GM12878 (cell line): ENCODE data around the gene ADAMTS4. TPM values are rescaled to one million over a fixed set of nuclear protein-coding genes. Genes with fewer than 3 reads are reported as not detected.

ENCODE experiments used
- ATAC-seq: fragments of 200-7000 bp; cut with Tn5 transposase; 3 replicates; pipeline ENCODE4 v1.9.1; 2020; ENCODE audit warnings: mild to moderate bottlenecking, moderate library complexity
- BruUV-seq: library from RNA; stranded (reverse); fragments of 400-500 nt; replicated peaks from 2 replicates; lab custom pipeline; 2021; lab: Mats Ljungman, UMichigan
- CTCF ChIA-PET: fragments of 300-600 bp; sonication (Branson Sonifier 250); formaldehyde crosslinking; extraction: SDS; loops from one replicate; lab custom pipeline; 2021; ENCODE audit warnings: inconsistent platforms; lab: Yijun Ruan, JAX
- POLR2A ChIA-PET: fragments of 350-600 bp; formaldehyde crosslinking; extraction: SDS; loops from one replicate; lab custom pipeline; 2021; ENCODE audit warnings: inconsistent platforms; lab: Charles Lee
- RAD21 ChIA-PET: fragments of 300-600 bp; sonication (Branson Sonifier 250); formaldehyde crosslinking; loops from one replicate; lab custom pipeline; 2023; ENCODE audit warnings: antibody characterized with exemption; ENCODE audit not compliant: unreplicated experiment; lab: Charles Lee
- SMC1A ChIA-PET: fragments of 300-600 bp; sonication (Branson Sonifier 250); formaldehyde crosslinking; loops from one replicate; lab custom pipeline; 2023; ENCODE audit not compliant: unreplicated experiment, uncharacterized antibody; lab: Charles Lee
- DNase-seq: peaks from one replicate; pipeline ENCODE4 v3.0.0-alpha.2; 2011; ENCODE audit warnings: low read depth, low spot score
- FAIRE-seq: peaks from 3 replicates; lab custom pipeline; 2011; peaks lifted over from hg19 to GRCh38; lab: Jason Lieb, UNC
- H2AFZ ChIP-seq: 2 replicates; pipeline ENCODE4 v1.6.0; 2011; ENCODE audit warnings: low read depth, low read length, control low read depth; ENCODE audit not compliant: control insufficient read depth
- H3K27ac ChIP-seq: 2 replicates; pipeline ENCODE4 v1.5.1; 2011; ENCODE audit warnings: control low read depth; ENCODE audit not compliant: control insufficient read depth, insufficient read depth
- H3K27me3 ChIP-seq, 2 experiments: replicated peaks in 1 of 2; 2 replicates each; pipeline versions ENCODE4 v1.6.0 to v1.6.1; 2011; ENCODE audit warnings: low read length in 1 of 2; ENCODE audit not compliant: control insufficient read depth in 2 of 2, insufficient read depth in 2 of 2
- H3K36me3 ChIP-seq, 2 experiments: 2 replicates each; pipeline ENCODE4 v1.5.1; 2011; ENCODE audit warnings: low read length in 1 of 2; ENCODE audit not compliant: control insufficient read depth in 2 of 2, insufficient read depth in 2 of 2
- H3K4me1 ChIP-seq: 2 replicates; pipeline ENCODE4 v1.6.1; 2011; ENCODE audit warnings: mild to moderate bottlenecking, low read length, moderate library complexity, mixed read lengths; ENCODE audit not compliant: control insufficient read depth, insufficient read depth
- H3K4me2 ChIP-seq: 2 replicates; pipeline ENCODE4 v1.6.0; 2011; ENCODE audit warnings: control low read depth; ENCODE audit not compliant: control insufficient read depth, insufficient read depth
- H3K4me3 ChIP-seq: fragments of 200-600 bp; sonication (generic); 2 replicates; pipeline ENCODE4 v1.5.1; 2016
- H3K79me2 ChIP-seq: 2 replicates; pipeline ENCODE4 v1.6.0; 2011; ENCODE audit warnings: low read length; ENCODE audit not compliant: control insufficient read depth, insufficient read depth
- H3K9ac ChIP-seq: 2 replicates; pipeline ENCODE4 v1.8.0; 2011; ENCODE audit warnings: low read length, control low read depth, mixed read lengths; ENCODE audit not compliant: control insufficient read depth, insufficient read depth
- H3K9me3 ChIP-seq: replicated peaks from 3 replicates; pipeline ENCODE4 v1.5.1; 2011; ENCODE audit warnings: mild to moderate bottlenecking, low read length; ENCODE audit not compliant: control insufficient read depth, insufficient read depth
- H4K20me1 ChIP-seq: 2 replicates; pipeline ENCODE4 v1.6.0; 2011; ENCODE audit not compliant: control insufficient read depth, insufficient read depth
- CEBPB ChIP-seq, 2 experiments: fragments of 150-350 bp in 1 of 2; IDR thresholded peaks; 2 replicates each; pipeline ENCODE4 v1.6.1; 2012 to 2014; ENCODE audit warnings: low read depth in 2 of 2, low read length in 2 of 2, borderline replicate concordance in 1 of 2, inconsistent platforms in 1 of 2
- CREB1 ChIP-seq: IDR thresholded peaks from 2 replicates; pipeline ENCODE4 v1.6.1; 2012; ENCODE audit warnings: low read depth, mild to moderate bottlenecking, inconsistent platforms
- CREM ChIP-seq: IDR thresholded peaks from 2 replicates; pipeline ENCODE4 v1.6.1; 2014; ENCODE audit warnings: antibody characterized with exemption, low read depth
- EZH2 ChIP-seq: IDR thresholded peaks from 2 replicates; pipeline ENCODE4 v1.6.1; 2012; ENCODE audit warnings: low read depth, mild to moderate bottlenecking, control low read depth, inconsistent platforms, low read length, borderline replicate concordance; ENCODE audit not compliant: control insufficient read depth
- MYC ChIP-seq: IDR thresholded peaks from 2 replicates; pipeline ENCODE4 v1.6.1; 2011; ENCODE audit warnings: mild to moderate bottlenecking, low read length, moderate library complexity, inconsistent platforms; ENCODE audit not compliant: insufficient read depth, insufficient replicate concordance, insufficient read length, severe bottlenecking
- SIX5 ChIP-seq: IDR thresholded peaks from 2 replicates; pipeline ENCODE4 v1.6.1; 2011; ENCODE audit warnings: mild to moderate bottlenecking, low read depth, low read length, moderate library complexity; ENCODE audit not compliant: severe bottlenecking
- TBL1XR1 ChIP-seq: IDR thresholded peaks from 2 replicates; pipeline ENCODE4 v1.6.1; 2012; ENCODE audit warnings: low read depth, low read length, improper control_type of control experiment
- WGBS: methylation state at CpG from one replicate; pipeline ENCODE4 v1.1.6; 2016; ENCODE audit warnings: low lambda C conversion rate; ENCODE audit not compliant: insufficient replicate concordance, insufficient coverage; ENCODE audit errors: missing lambda C conversion rate; 5-methylcytosine and 5-hydroxymethylcytosine counted together
- in situ Hi-C: fragments of 300-500 bp; cut with MboI; formaldehyde crosslinking; loops from 9 replicates; pipeline ENCODE4 v1.14.3; 2018; ENCODE audit warnings: mixed read lengths
- intact Hi-C: fragments of 100-400 bp; cut with micrococcal nuclease; formaldehyde crosslinking; loops from one replicate; pipeline ENCODE4 v1.14.2; 2022; ENCODE audit not compliant: unreplicated experiment
- polyA plus RNA-seq, 11 experiments: library from polyadenylated mRNA; depleted of rRNA in 4 of 11; unstranded in 6 of 11; stranded (reverse) in 5 of 11; fragments of >200 nt; fragmentation: Nextera tagmentation in 4 of 11; fragmentation: Illumina TruSeq in 1 of 11; extraction: Ambion mirVana in 4 of 11; extraction: Trizol in 1 of 11; gene quantifications; 1 replicate in 1 of 11; 2 replicates in 10 of 11; pipeline versions ENCODE4 v1.2.1 to v1.2.3, GENCODE V29; 2011 to 2016; ENCODE audit warnings: inconsistent platforms in 2 of 11, missing spikeins in 2 of 11, low read depth in 1 of 11
- total RNA-seq, 4 experiments: library from RNA; depleted of rRNA in 3 of 4; stranded (reverse); fragments of >200 nt in 3 of 4; fragmentation: Illumina TruSeq in 1 of 4; extraction: Trizol in 1 of 4; gene quantifications; 2 replicates each; pipeline versions ENCODE4 v1.2.1 to v1.2.3, GENCODE V29; 2013 to 2021
- TF ChIP-seq, protein P1 (sequence below): fragments of 150-350 bp; IDR thresholded peaks from 2 replicates; pipeline ENCODE4 v1.6.1; 2016; ENCODE audit warnings: low read depth, low read length

The ADAMTS4 gene
- total and polyA plus RNA-seq, 10 of the 15 experiments (the other 5 are each of a cell fraction or from before 2014, with no cell fraction given), result 0.01 to 0.13 (median 0.05) TPM; not detected in 2

DNA sequence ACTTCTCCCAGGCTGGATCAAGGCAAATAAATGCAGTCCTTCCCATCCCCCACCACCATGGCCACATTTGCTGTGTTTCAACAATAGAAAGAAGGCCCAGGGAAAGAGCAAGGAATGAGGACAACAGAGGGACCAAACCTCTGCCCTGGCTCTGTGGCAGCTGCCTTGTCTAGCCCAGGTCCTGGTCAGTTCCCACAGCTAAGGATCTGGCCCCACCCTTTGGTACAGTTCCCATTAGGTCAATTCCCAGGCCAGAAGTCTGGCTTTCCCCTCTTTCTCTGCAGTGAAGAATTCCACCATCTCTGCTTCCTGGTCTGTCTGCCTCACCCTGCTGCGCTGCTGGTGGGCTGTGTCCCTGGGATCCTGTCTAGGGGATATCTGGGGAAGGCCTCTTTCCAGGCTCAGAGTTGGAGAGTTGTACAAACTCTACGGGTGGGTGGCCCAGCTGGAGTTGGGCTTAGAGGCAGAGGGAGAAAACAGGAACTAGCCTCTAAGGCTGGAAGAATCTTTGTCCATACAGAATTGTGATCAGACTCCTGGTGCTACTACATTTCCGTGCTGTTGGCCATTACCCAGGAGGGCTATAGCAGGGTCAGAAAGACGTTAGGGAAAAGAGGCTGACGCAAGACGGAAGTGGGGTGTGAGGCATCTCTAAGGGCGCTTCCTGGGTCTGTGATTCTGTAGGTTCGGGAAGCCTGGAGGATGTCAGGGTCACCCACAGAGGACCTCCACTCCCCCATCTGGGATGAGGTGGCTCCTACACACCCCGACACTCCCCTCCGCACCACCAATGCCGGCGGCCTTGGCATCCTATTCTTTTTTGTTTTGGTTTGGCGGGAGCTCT is 2.4 kb upstream of the ADAMTS4 start:
- BruUV-seq, result TSS peak; percentile 99
- in situ Hi-C loops, result no loop called here
- ATAC-seq (no peak), DNase-seq (no peak), FAIRE-seq (no peak)
- CTCF ChIA-PET, result interaction anchor here (0.9 to 13.6 kb wide), 15 partner anchors 9 to 188 kb away, joined by 3 to 385 read pairs (median 12); partner anchors contain the start of genes APOA2, FCER1G, PPOX and TOMM40L
- POLR2A ChIA-PET, result interaction anchor here (0.5 to 3.0 kb wide), 12 partner anchors 10 to 191 kb away, joined by 3 to 24 read pairs (median 6); partner anchors contain the start of genes B4GALT3, CFAP126, FCER1G and PPOX
- Histone ChIP-seq H3K9ac (peak overlapping the region; percentile 94; the same call in 1 of the 2 replicates), H3K27ac (peak overlapping the region; percentile 86), H3K27me3 (no peaks in the 10 kb centered on the region), H3K4me1 (peaks cover 21% of the 10 kb centered on the region), H4K20me1 (no peaks in the 10 kb centered on the region), H3K79me2 (peaks cover 20% of the 10 kb centered on the region), H3K4me2 (peak overlapping the region; percentile 95), H3K36me3 (peaks cover 0 to 1% of the 10 kb centered on the region in 2 experiments; a peak in 1 of 4 replicates), H3K9me3 (no peaks in the 10 kb centered on the region), H2AFZ (peak overlapping the region; percentile 40), H3K4me3 (peak overlapping the region; percentile 64)
- RAD21 ChIA-PET, result interaction anchor here (1.0 to 6.6 kb wide), 9 partner anchors 10 to 182 kb away, joined by 3 to 72 read pairs (median 8); partner anchors contain the start of genes CFAP126, PPOX and TOMM40L
- SMC1A ChIA-PET, result interaction anchor here (0.6 to 8.1 kb wide), 15 partner anchors 8 to 181 kb away, joined by 3 to 66 read pairs (median 6); partner anchors contain the start of genes CFAP126, PPOX, SDHC and TOMM40L
- intact Hi-C loops, result no loop called here
- no peak for TF ChIP-seq TBL1XR1
- no peak for TF ChIP-seq CREM
- no peak for TF ChIP-seq MYC
- no peak for TF ChIP-seq CEBPB (IDR thresholded peaks at IDR 0.05; ENCODE audit: borderline replicate concordance in 1 of 2, low read depth in 2 of 2, low read length in 2 of 2)
- TF ChIP-seq, protein P1, sequence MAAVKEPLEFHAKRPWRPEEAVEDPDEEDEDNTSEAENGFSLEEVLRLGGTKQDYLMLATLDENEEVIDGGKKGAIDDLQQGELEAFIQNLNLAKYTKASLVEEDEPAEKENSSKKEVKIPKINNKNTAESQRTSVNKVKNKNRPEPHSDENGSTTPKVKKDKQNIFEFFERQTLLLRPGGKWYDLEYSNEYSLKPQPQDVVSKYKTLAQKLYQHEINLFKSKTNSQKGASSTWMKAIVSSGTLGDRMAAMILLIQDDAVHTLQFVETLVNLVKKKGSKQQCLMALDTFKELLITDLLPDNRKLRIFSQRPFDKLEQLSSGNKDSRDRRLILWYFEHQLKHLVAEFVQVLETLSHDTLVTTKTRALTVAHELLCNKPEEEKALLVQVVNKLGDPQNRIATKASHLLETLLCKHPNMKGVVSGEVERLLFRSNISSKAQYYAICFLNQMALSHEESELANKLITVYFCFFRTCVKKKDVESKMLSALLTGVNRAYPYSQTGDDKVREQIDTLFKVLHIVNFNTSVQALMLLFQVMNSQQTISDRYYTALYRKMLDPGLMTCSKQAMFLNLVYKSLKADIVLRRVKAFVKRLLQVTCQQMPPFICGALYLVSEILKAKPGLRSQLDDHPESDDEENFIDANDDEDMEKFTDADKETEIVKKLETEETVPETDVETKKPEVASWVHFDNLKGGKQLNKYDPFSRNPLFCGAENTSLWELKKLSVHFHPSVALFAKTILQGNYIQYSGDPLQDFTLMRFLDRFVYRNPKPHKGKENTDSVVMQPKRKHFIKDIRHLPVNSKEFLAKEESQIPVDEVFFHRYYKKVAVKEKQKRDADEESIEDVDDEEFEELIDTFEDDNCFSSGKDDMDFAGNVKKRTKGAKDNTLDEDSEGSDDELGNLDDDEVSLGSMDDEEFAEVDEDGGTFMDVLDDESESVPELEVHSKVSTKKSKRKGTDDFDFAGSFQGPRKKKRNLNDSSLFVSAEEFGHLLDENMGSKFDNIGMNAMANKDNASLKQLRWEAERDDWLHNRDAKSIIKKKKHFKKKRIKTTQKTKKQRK, result no peak
- TF ChIP-seq CREB1, result no peak
- no peak for TF ChIP-seq EZH2
- no peak for TF ChIP-seq SIX5
- 80% methylated on average over 13 of the region's 13 CpGs for WGBS
